ENCODE data around the gene RPL13. TPM values are rescaled to one million over a fixed set of nuclear protein-coding genes. Genes with fewer than 3 reads are reported as not detected.

Gene RPL13
- total and polyA plus RNA-seq, 9 of the 15 experiments (the other 6 are each of a cell fraction or from before 2014, with no cell fraction given): 227 to 6,042 (median 1,633) TPM

DNA sequence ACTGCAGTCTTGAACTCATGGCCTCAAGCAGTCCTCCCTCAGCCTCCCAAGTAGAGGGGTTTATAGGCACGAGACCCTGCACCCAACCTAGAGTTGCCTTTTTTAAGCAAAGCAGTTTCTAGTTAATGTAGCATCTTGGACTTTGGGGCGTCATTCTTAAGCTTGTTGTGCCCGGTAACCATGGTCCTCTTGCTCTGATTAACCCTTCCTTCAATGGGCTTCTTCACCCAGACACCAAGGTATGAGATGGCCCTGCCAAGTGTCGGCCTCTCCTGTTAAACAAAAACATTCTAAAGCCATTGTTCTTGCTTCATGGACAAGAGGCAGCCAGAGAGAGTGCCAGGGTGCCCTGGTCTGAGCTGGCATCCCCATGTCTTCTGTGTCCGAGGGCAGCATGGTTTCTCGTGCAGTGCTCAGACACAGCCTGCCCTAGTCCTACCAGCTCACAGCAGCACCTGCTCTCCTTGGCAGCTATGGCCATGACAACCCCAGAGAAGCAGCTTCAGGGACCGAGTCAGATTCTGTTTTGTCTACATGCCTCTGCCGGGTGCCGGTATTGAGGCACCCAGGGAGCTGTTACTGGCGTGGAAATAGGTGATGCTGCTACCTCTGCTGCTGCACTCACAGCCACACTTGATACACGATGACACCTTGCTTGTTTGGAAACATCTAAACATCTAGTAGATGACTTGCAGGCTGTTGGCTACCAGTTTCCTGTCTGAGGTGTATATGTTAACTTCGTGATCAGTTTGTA lies 3.3 kb downstream of the RPL13 start (continued):
- TF ChIP-seq TOE1 (IDR thresholded peaks at IDR 0.05; ENCODE audit: borderline replicate concordance) (no peak), TOE1 (CRISPR knock-in tag; IDR thresholded peaks at IDR 0.05; ENCODE audit: borderline replicate concordance, low read depth) (0 out of 2 replicates have a peak, but pooled peaks have one; percentile 29), ERF (CRISPR knock-in tag; IDR thresholded peaks at IDR 0.05) (0 out of 2 replicates have a peak, but pooled peaks have one; percentile 21), ZNF695 (CRISPR knock-in tag; IDR thresholded peaks at IDR 0.05) (no peak)

- ChIA-PET CTCF (ENCODE audit: low intra/inter-chr PET ratio) (interaction anchor here (0.5 kb wide), 1 partner anchor 104 kb away, joined by 3 read pairs; no protein-coding TSS in a partner anchor), POLR2A (interaction anchor here (0.6 to 2.7 kb wide), 14 partner anchors 8 to 1924 kb away, joined by 3 to 15 read pairs (median 4); partner anchors contain the start of genes CDK10, CPNE7 and VPS9D1)
- intact Hi-C loops (cut with micrococcal nuclease): loop anchor here (10.0 kb wide), 1 partner anchor 760 kb away; the partner anchor contains the start of gene CDT1
- H3K9me3 ChIP-seq (replicated peaks; ENCODE audit: control insufficient read depth, insufficient read depth, low read depth, low read length): 0 out of 2 replicates have a peak, but pooled peaks cover 2% of the 10 kb centered on the region
- 30% methylated on average over 22 of the region's 22 CpGs for WGBS (ENCODE audit: insufficient coverage, low coverage, missing lambda C conversion rate)
- in situ Hi-C loops (cut with MboI): no loop called here
- peaks cover 39 to 62% of the 10 kb centered on the region in 2 experiments for H3K4me1 ChIP-seq (replicated peaks in 1 of 2; ENCODE audit: control insufficient read depth in 2 of 2, insufficient read depth in 2 of 2, low read length in 2 of 2)
- H3K27me3 ChIP-seq (ENCODE audit: control insufficient read depth in 2 of 2, insufficient read depth in 2 of 2, low read length in 2 of 2): no peaks in the 10 kb centered on the region; a peak in 1 of 5 replicates
- peaks cover 60% of the 10 kb centered on the region for H4K20me1 ChIP-seq (replicated peaks; ENCODE audit: control insufficient read depth, insufficient read depth, low read length)
- no TSS peak for BruUV-seq (replicated peaks)
- DNase-seq (ENCODE audit: extremely low read depth in 1 of 4, low spot score in 3 of 4) (peak in 1 of 4 experiments; percentile 51), FAIRE-seq (peak; percentile 52), ATAC-seq (peak; percentile 38)
- H3K4me2 ChIP-seq (ENCODE audit: insufficient read depth, low read length): peak overlapping the region; percentile 99
- H3K36me3 ChIP-seq (ENCODE audit: control insufficient read depth, insufficient read depth, low read length): peaks cover 40% of the 10 kb centered on the region
- no peak overlapping the region for H2AFZ ChIP-seq (ENCODE audit: low read depth, low read length)
- H3K9ac ChIP-seq (ENCODE audit: insufficient read depth in 1 of 2, low read depth in 2 of 2, low read length in 2 of 2): peak overlapping the region in 1 of 2 experiments; percentile 90; a peak in 3 of 4 replicates
- H3K9me1 ChIP-seq (ENCODE audit: control insufficient read depth, insufficient read depth, low read length): peaks cover 6% of the 10 kb centered on the region
- H3K79me2 ChIP-seq (ENCODE audit: control insufficient read depth, insufficient read depth, low read length): peaks cover 49% of the 10 kb centered on the region
- H3K27ac ChIP-seq (ENCODE audit: extremely low read depth, low read depth, low read length): peak overlapping the region; percentile 42; the same call in 2 of the 3 replicates
- H3K4me3 ChIP-seq: no peak overlapping the region; the same call in 1 of the 2 replicates
- TF ChIP-seq E2F5 (CRISPR knock-in tag; IDR thresholded peaks at IDR 0.05) (peak; percentile 62; the same call in 1 of the 2 replicates), RBFOX2 (IDR thresholded peaks at IDR 0.05; ENCODE audit: low read depth, low read length) (peak; percentile 43; the same call in 1 of the 2 replicates), TRIM28 (IDR thresholded peaks at IDR 0.05) (no peak), HSF4 (CRISPR knock-in tag; IDR thresholded peaks at IDR 0.05; ENCODE audit: borderline replicate concordance) (no peak), LCOR (CRISPR knock-in tag; IDR thresholded peaks at IDR 0.05) (peak; percentile 16; the same call in 1 of the 2 replicates), HBP1 (CRISPR knock-in tag; IDR thresholded peaks at IDR 0.05) (peak; percentile 38; the same call in 1 of the 2 replicates), SRF (CRISPR knock-in tag; IDR thresholded peaks at IDR 0.05) (no peak), KAT7 (CRISPR knock-in tag; IDR thresholded peaks at IDR 0.05; ENCODE audit: borderline replicate concordance) (peak; percentile 35; the same call in 1 of the 2 replicates), MEIS2 (IDR thresholded peaks at IDR 0.05; ENCODE audit: partially characterized antibody) (no peak), ZNF311 (CRISPR knock-in tag; IDR thresholded peaks at IDR 0.05) (no peak)
- TF ChIP-seq, protein P1, sequence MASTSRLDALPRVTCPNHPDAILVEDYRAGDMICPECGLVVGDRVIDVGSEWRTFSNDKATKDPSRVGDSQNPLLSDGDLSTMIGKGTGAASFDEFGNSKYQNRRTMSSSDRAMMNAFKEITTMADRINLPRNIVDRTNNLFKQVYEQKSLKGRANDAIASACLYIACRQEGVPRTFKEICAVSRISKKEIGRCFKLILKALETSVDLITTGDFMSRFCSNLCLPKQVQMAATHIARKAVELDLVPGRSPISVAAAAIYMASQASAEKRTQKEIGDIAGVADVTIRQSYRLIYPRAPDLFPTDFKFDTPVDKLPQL (IDR thresholded peaks at IDR 0.05; ENCODE audit: extremely low read depth, insufficient read length): no peak
Measured at GRCh38 chr16:89564476-89565255, 4.2 kb downstream of the RPL13 start.
